HEK293 (cell line): Measurements from ENCODE around the gene EML4.

ENCODE experiments used
- CTCF ChIA-PET: fragments of 350-600 bp; formaldehyde crosslinking; extraction: SDS; loops from one replicate; lab custom pipeline; 2021; ENCODE audit warnings: antibody characterized with exemption; lab: Yijun Ruan, JAX
- POLR2A ChIA-PET: fragments of 300-600 bp; formaldehyde crosslinking; extraction: SDS; loops from one replicate; lab custom pipeline; 2020; ENCODE audit warnings: antibody characterized with exemption, inconsistent platforms; lab: Yijun Ruan, JAX
- H3K27ac ChIP-seq: fragments of 200-500 bp; sonication (Bioruptor generic); 2 replicates; pipeline ENCODE4 v1.5.1; 2014; ENCODE audit warnings: low read depth, low read length, control low read depth, inconsistent platforms; ENCODE audit errors: extremely low read depth
- H3K36me3 ChIP-seq, 2 experiments: fragments of 200-500 bp in 1 of 2; sonication (Bioruptor generic) in 1 of 2; 1 replicate in 1 of 2; 2 replicates in 1 of 2; pipeline ENCODE4 v1.5.1; 2014 to 2017; ENCODE audit warnings: inconsistent platforms in 2 of 2, low read length in 2 of 2; ENCODE audit not compliant: control insufficient read depth in 2 of 2, insufficient read depth in 1 of 2
- H3K4me1 ChIP-seq: fragments of 200-500 bp; sonication (Bioruptor generic); 2 replicates; pipeline ENCODE4 v1.5.1; 2014; ENCODE audit warnings: mild to moderate bottlenecking, low read length, inconsistent platforms; ENCODE audit not compliant: control insufficient read depth, insufficient read depth
- H3K4me3 ChIP-seq: 2 replicates; pipeline ENCODE4 v1.5.1; 2011; ENCODE audit warnings: low read depth, mild to moderate bottlenecking, control low read depth, low read length, moderate library complexity
- H3K9me3 ChIP-seq: fragments of 200-500 bp; sonication (Bioruptor generic); 2 replicates; pipeline ENCODE4 v1.5.1; 2014; ENCODE audit warnings: low read depth, low read length, inconsistent platforms; ENCODE audit not compliant: control insufficient read depth, insufficient read depth
- FEZF1 ChIP-seq: fragments of 450-650 bp; formaldehyde crosslinking; IDR thresholded peaks from 2 replicates; pipeline ENCODE4 v1.5.1; 2016; ENCODE audit warnings: missing biosample characterization, missing genetic modification characterization
- PRDM10 ChIP-seq: fragments of 450-650 bp; formaldehyde crosslinking; IDR thresholded peaks from 2 replicates; pipeline ENCODE4 v1.5.1; 2016; ENCODE audit warnings: missing biosample characterization, missing genetic modification characterization
- PRDM4 ChIP-seq: fragments of 450-650 bp; formaldehyde crosslinking; IDR thresholded peaks from 2 replicates; pipeline ENCODE4 v1.5.1; 2017; ENCODE audit warnings: missing biosample characterization, missing genetic modification characterization
- SCRT1 ChIP-seq: fragments of 450-650 bp; formaldehyde crosslinking; IDR thresholded peaks from 2 replicates; pipeline ENCODE4 v1.5.1; 2016; ENCODE audit warnings: missing biosample characterization, missing genetic modification characterization, borderline replicate concordance
- TCF7L2 ChIP-seq: IDR thresholded peaks from 2 replicates; pipeline ENCODE4 v1.6.1; 2011; ENCODE audit warnings: low read depth, mild to moderate bottlenecking, inconsistent platforms, low read length, moderate library complexity, borderline replicate concordance
- ZBTB1 ChIP-seq: fragments of 450-650 bp; formaldehyde crosslinking; IDR thresholded peaks from 2 replicates; pipeline ENCODE4 v1.5.1; 2016; ENCODE audit warnings: missing biosample characterization, missing genetic modification characterization
- ZBTB10 ChIP-seq: fragments of 450-650 bp; formaldehyde crosslinking; IDR thresholded peaks from 2 replicates; pipeline ENCODE4 v1.5.1; 2016; ENCODE audit warnings: missing biosample characterization, missing genetic modification characterization
- ZFP69B ChIP-seq: fragments of 450-650 bp; formaldehyde crosslinking; IDR thresholded peaks from 2 replicates; pipeline ENCODE4 v1.5.1; 2016; ENCODE audit warnings: missing biosample characterization, missing genetic modification characterization
- ZNF121 ChIP-seq: fragments of 450-650 bp; formaldehyde crosslinking; IDR thresholded peaks from 2 replicates; pipeline ENCODE4 v1.5.1; 2016; ENCODE audit warnings: missing biosample characterization, missing genetic modification characterization
- ZNF175 ChIP-seq: fragments of 450-650 bp; formaldehyde crosslinking; IDR thresholded peaks from 2 replicates; pipeline ENCODE4 v1.5.1; 2016; ENCODE audit warnings: missing biosample characterization, missing genetic modification characterization
- ZNF184 ChIP-seq: fragments of 450-650 bp; IDR thresholded peaks from 2 replicates; pipeline ENCODE4 v1.5.1; 2018; ENCODE audit warnings: missing biosample characterization, mild to moderate bottlenecking, missing genetic modification characterization
- ZNF24 ChIP-seq: fragments of 450-650 bp; formaldehyde crosslinking; IDR thresholded peaks from 2 replicates; pipeline ENCODE4 v1.5.1; 2016; ENCODE audit warnings: missing biosample characterization, missing genetic modification characterization
- ZNF266 ChIP-seq: fragments of 450-650 bp; formaldehyde crosslinking; IDR thresholded peaks from 2 replicates; pipeline ENCODE4 v1.5.1; 2016; ENCODE audit warnings: missing biosample characterization, missing genetic modification characterization, low read depth
- ZNF362 ChIP-seq: fragments of 450-650 bp; formaldehyde crosslinking; IDR thresholded peaks from 2 replicates; pipeline ENCODE4 v1.5.1; 2016; ENCODE audit warnings: missing biosample characterization, missing genetic modification characterization
- ZNF544 ChIP-seq: fragments of 450-650 bp; formaldehyde crosslinking; IDR thresholded peaks from 2 replicates; pipeline ENCODE4 v1.5.0; 2017; ENCODE audit warnings: missing biosample characterization, missing genetic modification characterization
- ZNF571 ChIP-seq: fragments of 450-650 bp; formaldehyde crosslinking; IDR thresholded peaks from 2 replicates; pipeline ENCODE4 v1.5.0; 2017; ENCODE audit warnings: missing biosample characterization, missing genetic modification characterization
- ZNF623 ChIP-seq: fragments of 450-650 bp; formaldehyde crosslinking; IDR thresholded peaks from 2 replicates; pipeline ENCODE4 v1.5.1; 2016; ENCODE audit warnings: missing biosample characterization, missing genetic modification characterization
- ZNF747 ChIP-seq: fragments of 450-650 bp; formaldehyde crosslinking; IDR thresholded peaks from 2 replicates; pipeline ENCODE4 v1.5.1; 2016; ENCODE audit warnings: missing biosample characterization, missing genetic modification characterization
- ZNF837 ChIP-seq: fragments of 450-650 bp; formaldehyde crosslinking; IDR thresholded peaks from 2 replicates; pipeline ENCODE4 v1.5.1; 2016; ENCODE audit warnings: missing biosample characterization, missing genetic modification characterization
- ZSCAN30 ChIP-seq: fragments of 450-650 bp; IDR thresholded peaks from 2 replicates; pipeline ENCODE4 v1.5.1; 2018; ENCODE audit warnings: missing biosample characterization, mild to moderate bottlenecking, missing genetic modification characterization, moderate library complexity
- ZXDB ChIP-seq: fragments of 450-650 bp; formaldehyde crosslinking; IDR thresholded peaks from 2 replicates; pipeline ENCODE4 v1.5.1; 2016; ENCODE audit warnings: missing biosample characterization, missing genetic modification characterization

Gene EML4

GRCh38 chr2:42288811-42289210 lies 119.7 kb downstream of the EML4 start (continued):
- no peak for TF ChIP-seq PRDM4 (tag by site-specific recombination)
- TF ChIP-seq ZNF544 (tag by site-specific recombination) = no peak
- TF ChIP-seq ZSCAN30 = no peak
- TF ChIP-seq ZNF266 (tag by site-specific recombination) = no peak
- TF ChIP-seq ZXDB (tag by site-specific recombination) = no peak
- TF ChIP-seq, all 188 proteins: peak for 0

GRCh38 chr2:42289222-42289621 lies 120.1 kb downstream of the EML4 start:
- H3K27ac ChIP-seq = no peak overlapping the region
- CTCF ChIA-PET = no interaction called here
- TF ChIP-seq FEZF1 (no peak), ZNF175 (tag by site-specific recombination) (no peak), ZNF362 (tag by site-specific recombination) (no peak), ZNF571 (tag by site-specific recombination) (no peak), ZBTB10 (tag by site-specific recombination) (no peak), ZNF184 (tag by site-specific recombination) (no peak), TCF7L2 (no peak), SCRT1 (tag by site-specific recombination) (no peak), ZBTB1 (tag by site-specific recombination) (no peak), ZFP69B (no peak), ZNF24 (tag by site-specific recombination) (no peak), ZNF266 (tag by site-specific recombination) (no peak), ZNF121 (tag by site-specific recombination) (no peak), ZNF747 (no peak), PRDM10 (tag by site-specific recombination) (no peak), ZNF837 (tag by site-specific recombination) (no peak), ZNF623 (no peak)
- H3K36me3 ChIP-seq = peaks cover 18 to 44% of the 10 kb centered on the region in 2 experiments
- no peaks in the 10 kb centered on the region for H3K4me1 ChIP-seq
- no peaks in the 10 kb centered on the region for H3K9me3 ChIP-seq
- no peak overlapping the region for H3K4me3 ChIP-seq
- POLR2A ChIA-PET = no interaction called here
